Activated CD4-positive, alpha-beta T cell treated with anti-CD3 and anti-CD28 coated beads, Interleukin-2, amount 10 ng/mL, durations not matched to agents 24 days and 14 days (primary cell): ENCODE data around the gene ALDH4A1. TPM values are rescaled to one million over a fixed set of nuclear protein-coding genes. Genes with fewer than 3 reads are reported as not detected.
A peak's percentile ranks its signal among the peaks of the same experiment; 100 is the strongest.

ENCODE experiments used
- DNase-seq: peaks from one replicate; pipeline ENCODE4 v3.0.0; 2022
- H3K27ac Mint-ChIP-seq: one replicate; pipeline ENCODE4 v1.8.0; 2022; ENCODE audit warnings: mild to moderate bottlenecking, mixed read lengths
- H3K27me3 Mint-ChIP-seq: one replicate; pipeline ENCODE4 v1.8.0; 2022; ENCODE audit warnings: mixed read lengths
- H3K36me3 Mint-ChIP-seq: one replicate; pipeline ENCODE4 v1.8.0; 2022; ENCODE audit warnings: low read depth, mild to moderate bottlenecking, mixed read lengths
- H3K4me1 Mint-ChIP-seq: one replicate; pipeline ENCODE4 v1.8.0; 2021; ENCODE audit warnings: mixed read lengths
- H3K4me3 Mint-ChIP-seq: one replicate; pipeline ENCODE4 v1.8.0; 2022; ENCODE audit warnings: mild to moderate bottlenecking, moderate library complexity, mixed read lengths
- H3K9me3 Mint-ChIP-seq: one replicate; pipeline ENCODE4 v1.8.0; 2021; ENCODE audit warnings: mixed read lengths
- intact Hi-C: fragments of 100-400 bp; cut with micrococcal nuclease; formaldehyde crosslinking; loops from one replicate; pipeline ENCODE4 v1.15.1; 2023
- total RNA-seq: library from RNA; stranded (reverse); gene quantifications from 2 replicates; pipeline ENCODE4 v1.2.3, GENCODE V29; 2022

ALDH4A1 gene
- total RNA-seq, 1 donor from 2014 or later: 2.8 TPM

GRCh38 chr1:18932879-18933278, 30.5 kb upstream of the ALDH4A1 start:
- Mint-ChIP-seq H3K4me3 (no peak overlapping the region), H3K4me1 (peaks cover 60% of the 10 kb centered on the region), H3K36me3 (peaks cover 3% of the 10 kb centered on the region), H3K27me3 (no peaks in the 10 kb centered on the region), H3K27ac (no peak overlapping the region), H3K9me3 (no peaks in the 10 kb centered on the region)
- DNase-seq: no peak
- intact Hi-C loops: no loop called here

- H3K4me3 Mint-ChIP-seq: no peak overlapping the region
- no peaks in the 10 kb centered on the region for H3K9me3 Mint-ChIP-seq
- no peak overlapping the region for H3K27ac Mint-ChIP-seq
- H3K27me3 Mint-ChIP-seq: no peaks in the 10 kb centered on the region
- DNase-seq: no peak
- peaks cover 3% of the 10 kb centered on the region for H3K36me3 Mint-ChIP-seq
- H3K4me1 Mint-ChIP-seq: peaks cover 64% of the 10 kb centered on the region
- intact Hi-C loops: no loop called here
These were observed 30.0 kb upstream of the ALDH4A1 start for GRCh38 chr1:18932387-18932786.

DNA sequence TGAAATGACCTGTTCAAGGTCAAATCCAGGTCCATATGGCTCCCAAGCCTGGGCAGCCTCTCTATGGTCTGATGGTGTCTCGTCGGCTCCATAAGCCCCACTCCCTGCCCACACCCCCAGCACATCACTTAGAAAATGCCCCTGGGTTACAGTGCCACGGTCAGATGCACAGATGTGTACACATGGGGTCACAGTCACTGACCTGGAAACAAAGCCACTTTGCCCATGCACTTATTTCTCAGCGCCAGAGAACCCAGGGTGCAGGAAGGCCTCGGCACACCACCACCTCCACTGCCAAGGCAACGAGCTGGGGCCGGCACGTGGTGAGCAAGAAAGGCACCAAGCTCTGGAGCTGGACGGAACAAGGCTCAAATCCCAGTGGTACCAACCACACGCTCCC, 29.4 kb upstream of the ALDH4A1 start:
- Mint-ChIP-seq H3K36me3 (peaks cover 3% of the 10 kb centered on the region), H3K4me3 (no peak overlapping the region), H3K9me3 (no peaks in the 10 kb centered on the region), H3K4me1 (peaks cover 63% of the 10 kb centered on the region), H3K27me3 (no peaks in the 10 kb centered on the region), H3K27ac (no peak overlapping the region)
- intact Hi-C loops: no loop called here
- no peak for DNase-seq

- Mint-ChIP-seq H3K4me1 (peaks cover 65% of the 10 kb centered on the region), H3K36me3 (peaks cover 8% of the 10 kb centered on the region), H3K27ac (no peak overlapping the region), H3K9me3 (peaks cover 4% of the 10 kb centered on the region), H3K4me3 (no peak overlapping the region), H3K27me3 (no peaks in the 10 kb centered on the region)
- intact Hi-C loops: loop anchor here (5.0 to 10.0 kb wide), 2 partner anchors 143 to 325 kb away; partner anchors contain the start of genes EMC1 and MRTO4
- no peak for DNase-seq
These were observed 27.3 kb upstream of the ALDH4A1 start for GRCh38 chr1:18929686-18930085.

DNA sequence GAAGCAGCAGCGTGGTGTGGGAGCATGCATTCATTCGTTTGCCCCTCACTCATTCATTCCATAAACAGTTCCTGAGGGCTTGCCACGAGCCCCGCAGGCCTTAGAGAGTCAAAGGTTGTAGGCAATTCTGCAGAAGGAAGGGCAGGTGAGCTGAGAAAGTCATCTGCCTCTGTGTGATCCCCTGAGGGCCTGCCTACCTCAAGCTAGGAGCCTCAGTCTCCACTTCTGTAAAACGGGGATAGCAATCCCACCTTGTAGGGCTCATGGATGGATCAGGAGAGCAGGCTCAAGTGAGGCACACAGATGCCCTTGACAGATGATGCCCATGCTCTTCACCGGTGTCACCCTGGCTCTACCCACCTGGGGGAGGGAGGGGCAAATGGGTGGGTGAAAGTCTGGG, 26.6 kb upstream of the ALDH4A1 start:
- Mint-ChIP-seq H3K27ac (peak overlapping the region; percentile 34), H3K4me3 (peak overlapping the region; percentile 17), H3K36me3 (peaks cover 8% of the 10 kb centered on the region), H3K9me3 (peaks cover 4% of the 10 kb centered on the region), H3K4me1 (peaks cover 63% of the 10 kb centered on the region), H3K27me3 (no peaks in the 10 kb centered on the region)
- intact Hi-C loops: loop anchor here (5.0 to 10.0 kb wide), 2 partner anchors 143 to 326 kb away; partner anchors contain the start of genes EMC1 and MRTO4
- no peak for DNase-seq

DNA sequence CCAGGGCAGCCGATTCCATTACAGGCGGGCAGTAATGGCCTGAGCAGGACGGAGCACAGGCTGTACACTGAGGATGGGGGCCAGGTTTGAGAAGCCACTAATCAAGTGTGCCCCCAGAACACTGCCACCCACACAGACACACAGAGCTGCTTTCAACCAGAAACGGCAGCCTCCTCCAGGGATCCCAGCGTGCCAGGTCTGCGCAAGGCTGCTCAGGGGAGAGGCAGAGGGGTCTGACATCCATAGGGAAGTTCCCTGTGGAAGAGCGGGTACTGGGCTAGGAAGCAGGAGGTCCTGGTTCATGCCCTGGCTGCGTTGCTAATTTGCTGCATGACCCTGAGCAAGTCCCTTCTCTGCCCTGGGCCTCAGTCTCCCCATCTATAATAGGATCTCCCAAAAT, 26.1 kb upstream of the ALDH4A1 start:
- peak overlapping the region; percentile 99 for H3K27ac Mint-ChIP-seq

GRCh38 chr1:18927654-18928272, 25.4 kb upstream of the ALDH4A1 start:
- Mint-ChIP-seq H3K36me3 (peaks cover 8% of the 10 kb centered on the region), H3K27ac (peak overlapping the region; percentile 99), H3K27me3 (no peaks in the 10 kb centered on the region), H3K4me3 (peak overlapping the region; percentile 88), H3K4me1 (peaks cover 71% of the 10 kb centered on the region), H3K9me3 (peaks cover 4% of the 10 kb centered on the region)
- intact Hi-C loops: loop anchor here (5.0 to 10.0 kb wide), 2 partner anchors 145 to 327 kb away; partner anchors contain the start of genes EMC1 and MRTO4
- DNase-seq: peak; percentile 85

More for the DNA sequence above, 26.1 kb upstream of the ALDH4A1 start:
- H3K4me3 Mint-ChIP-seq: peak overlapping the region; percentile 88
- no peak for DNase-seq
- H3K27me3 Mint-ChIP-seq: no peaks in the 10 kb centered on the region
- peaks cover 66% of the 10 kb centered on the region for H3K4me1 Mint-ChIP-seq
- H3K36me3 Mint-ChIP-seq: peaks cover 8% of the 10 kb centered on the region
- peaks cover 4% of the 10 kb centered on the region for H3K9me3 Mint-ChIP-seq
- intact Hi-C loops: loop anchor here (5.0 to 10.0 kb wide), 2 partner anchors 144 to 326 kb away; partner anchors contain the start of genes EMC1 and MRTO4

DNA sequence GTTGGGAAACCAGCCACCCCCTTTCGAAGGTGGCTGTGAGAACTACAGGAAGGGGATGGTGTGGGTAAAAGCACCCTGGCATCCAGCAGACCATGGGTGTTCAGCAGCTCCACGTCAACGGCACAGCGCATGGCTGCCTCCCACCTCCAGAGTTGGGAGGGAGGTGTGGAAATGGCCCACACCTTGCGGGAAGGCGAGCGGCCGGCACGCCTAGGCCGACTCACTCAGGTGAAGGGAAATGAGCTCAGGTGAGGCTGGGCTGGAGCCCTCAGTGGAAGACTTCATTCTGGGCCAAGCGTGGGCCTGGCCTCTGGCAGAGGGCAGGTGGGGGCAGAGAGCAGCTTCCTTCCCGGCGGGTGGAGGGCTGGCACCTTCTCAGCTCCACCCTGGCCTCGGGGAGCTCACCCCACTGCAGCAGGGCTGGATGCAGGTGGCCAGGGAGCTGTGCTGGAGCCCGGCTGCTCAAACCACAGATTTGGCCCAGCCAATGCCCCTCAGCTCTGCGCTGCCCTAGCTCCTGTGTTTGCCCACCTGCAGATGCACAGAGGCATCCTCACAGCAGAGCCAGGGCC, 24.8 kb upstream of the ALDH4A1 start:
- H3K27me3 Mint-ChIP-seq: no peaks in the 10 kb centered on the region
- peaks cover 4% of the 10 kb centered on the region for H3K9me3 Mint-ChIP-seq
- peak overlapping the region; percentile 88 for H3K4me3 Mint-ChIP-seq
- peak overlapping the region; percentile 99 for H3K27ac Mint-ChIP-seq
- peaks cover 66% of the 10 kb centered on the region for H3K4me1 Mint-ChIP-seq
- DNase-seq: no peak
- peaks cover 8% of the 10 kb centered on the region for H3K36me3 Mint-ChIP-seq
- intact Hi-C loops: loop anchor here (5.0 to 10.0 kb wide), 2 partner anchors 145 to 328 kb away; partner anchors contain the start of genes EMC1 and MRTO4

DNA sequence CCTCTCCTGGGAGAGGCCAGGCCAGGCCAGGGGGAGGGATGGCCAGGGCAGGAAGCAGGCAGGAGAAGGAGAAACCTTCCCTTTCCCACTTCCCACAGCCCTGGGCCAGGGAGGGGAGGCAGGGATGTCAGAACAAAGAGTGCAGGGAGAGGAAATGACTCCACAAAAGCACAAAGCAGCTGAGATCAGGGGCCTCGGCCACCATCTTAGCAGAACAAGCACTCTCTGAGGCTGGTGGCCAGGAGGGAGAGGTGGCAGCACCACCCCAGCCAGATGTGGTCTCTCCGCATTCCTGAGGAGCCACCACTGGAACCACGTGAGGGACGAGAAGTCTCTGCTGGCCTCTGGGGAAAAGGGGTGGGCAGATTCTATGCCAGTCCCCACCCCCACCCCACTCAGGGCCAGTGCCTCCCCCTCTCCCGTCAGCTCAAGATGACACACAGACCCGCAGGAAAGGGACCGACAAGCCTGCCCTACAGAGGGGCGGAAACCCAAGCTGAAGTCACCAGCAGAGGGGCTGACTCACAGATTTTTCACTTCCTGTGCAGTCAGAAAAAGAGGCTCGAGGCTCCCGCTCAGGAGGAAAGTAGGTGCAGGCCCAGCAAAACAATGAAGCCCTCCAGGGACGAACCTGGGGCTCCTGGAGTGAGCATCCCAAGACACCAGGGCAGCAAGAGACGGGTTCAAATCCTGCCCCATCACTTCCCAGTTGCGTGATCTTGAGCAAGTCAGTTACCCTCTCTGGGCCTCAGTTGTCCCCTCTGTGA, 24.1 kb upstream of the ALDH4A1 start:
- intact Hi-C loops: loop anchor here (1.0 to 10.0 kb wide), 6 partner anchors 24 to 328 kb away; partner anchors contain the start of genes ALDH4A1, EMC1, IFFO2 and MRTO4
- Mint-ChIP-seq H3K9me3 (peaks cover 4% of the 10 kb centered on the region), H3K4me1 (peaks cover 61% of the 10 kb centered on the region), H3K36me3 (peaks cover 8% of the 10 kb centered on the region), H3K27me3 (no peaks in the 10 kb centered on the region), H3K4me3 (peak overlapping the region; percentile 88), H3K27ac (peak overlapping the region; percentile 99)
- peak; percentile 95 for DNase-seq

DNA sequence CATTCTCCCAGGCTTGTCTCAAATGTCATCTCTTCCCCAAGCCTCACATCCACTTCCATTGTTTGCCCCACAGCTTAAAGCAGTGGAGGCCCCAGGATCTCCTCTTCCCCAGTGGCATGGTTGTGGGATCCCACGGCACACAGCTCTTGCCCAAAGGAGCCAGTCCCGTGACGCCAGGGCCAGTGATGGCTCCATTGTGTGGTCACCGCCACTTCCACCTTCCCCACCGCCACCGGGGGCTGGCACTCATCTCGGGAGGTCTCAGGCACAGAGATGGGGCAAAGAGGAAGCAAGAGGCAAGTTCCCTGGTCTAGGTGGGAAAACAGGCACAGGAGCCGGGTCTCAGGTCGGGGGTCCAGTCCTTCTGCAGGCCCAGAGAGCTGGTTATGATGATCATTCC, 22.9 kb upstream of the ALDH4A1 start:
- Mint-ChIP-seq H3K9me3 (peaks cover 4% of the 10 kb centered on the region), H3K4me1 (peaks cover 55% of the 10 kb centered on the region), H3K36me3 (peaks cover 8% of the 10 kb centered on the region), H3K4me3 (peak overlapping the region; percentile 52), H3K27ac (peak overlapping the region; percentile 86), H3K27me3 (no peaks in the 10 kb centered on the region)
- no peak for DNase-seq
- intact Hi-C loops: loop anchor here (5.0 to 10.0 kb wide), 2 partner anchors 147 to 330 kb away; partner anchors contain the start of genes EMC1 and MRTO4

DNA sequence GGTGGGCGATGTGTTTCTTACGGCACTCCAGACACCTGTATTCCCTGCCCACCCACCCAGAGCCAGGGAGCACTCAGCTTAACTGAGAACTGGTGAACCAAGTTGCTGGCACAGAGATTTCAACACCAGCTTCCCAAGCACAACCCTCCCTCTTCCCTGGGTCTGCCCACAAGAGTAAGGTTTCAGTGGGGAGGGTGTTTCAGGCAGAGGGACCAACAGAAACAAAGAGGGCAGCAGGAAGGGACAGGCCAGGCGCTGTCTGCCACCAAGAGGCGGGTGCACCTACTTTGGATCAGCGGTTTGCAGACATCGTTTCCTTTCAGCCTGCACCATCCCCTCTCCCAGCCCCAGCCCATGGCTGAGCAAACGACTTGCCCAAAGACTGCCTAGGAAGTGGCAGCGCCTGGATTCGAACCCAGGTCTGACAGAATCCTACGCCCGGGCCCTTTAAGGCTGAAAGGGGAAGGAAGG, 21.9 kb upstream of the ALDH4A1 start:
- peak overlapping the region; percentile 52 for H3K4me3 Mint-ChIP-seq
- peaks cover 4% of the 10 kb centered on the region for H3K9me3 Mint-ChIP-seq
- peaks cover 48% of the 10 kb centered on the region for H3K4me1 Mint-ChIP-seq
- H3K27me3 Mint-ChIP-seq: no peaks in the 10 kb centered on the region
- H3K27ac Mint-ChIP-seq: no peak overlapping the region
- intact Hi-C loops: loop anchor here (10.0 kb wide), 1 partner anchor 331 kb away; the partner anchor contains the start of genes EMC1 and MRTO4
- H3K36me3 Mint-ChIP-seq: peaks cover 7% of the 10 kb centered on the region
- peak; percentile 69 for DNase-seq

GRCh38 chr1:18923756-18924211, 21.4 kb upstream of the ALDH4A1 start:
- intact Hi-C loops: loop anchor here (10.0 kb wide), 1 partner anchor 331 kb away; the partner anchor contains the start of genes EMC1 and MRTO4
- H3K36me3 Mint-ChIP-seq: peaks cover 7% of the 10 kb centered on the region
- peaks cover 45% of the 10 kb centered on the region for H3K4me1 Mint-ChIP-seq
- DNase-seq: peak; percentile 70
- no peak overlapping the region for H3K27ac Mint-ChIP-seq
- H3K27me3 Mint-ChIP-seq: no peaks in the 10 kb centered on the region
- H3K4me3 Mint-ChIP-seq: peak overlapping the region; percentile 52
- peaks cover 4% of the 10 kb centered on the region for H3K9me3 Mint-ChIP-seq
